CD4-positive, alpha-beta T cell treated with Interleukin-21 for 1 hour (primary cell): ENCODE results near the gene UXS1.

Experiments
- DNase-seq: peaks from one replicate; pipeline ENCODE4 v3.0.0-alpha.2; 2020

UXS1 gene

GRCh38 chr2:106187273-106187891, 6.7 kb downstream of the UXS1 start:
- DNase-seq, result no peak

DNA sequence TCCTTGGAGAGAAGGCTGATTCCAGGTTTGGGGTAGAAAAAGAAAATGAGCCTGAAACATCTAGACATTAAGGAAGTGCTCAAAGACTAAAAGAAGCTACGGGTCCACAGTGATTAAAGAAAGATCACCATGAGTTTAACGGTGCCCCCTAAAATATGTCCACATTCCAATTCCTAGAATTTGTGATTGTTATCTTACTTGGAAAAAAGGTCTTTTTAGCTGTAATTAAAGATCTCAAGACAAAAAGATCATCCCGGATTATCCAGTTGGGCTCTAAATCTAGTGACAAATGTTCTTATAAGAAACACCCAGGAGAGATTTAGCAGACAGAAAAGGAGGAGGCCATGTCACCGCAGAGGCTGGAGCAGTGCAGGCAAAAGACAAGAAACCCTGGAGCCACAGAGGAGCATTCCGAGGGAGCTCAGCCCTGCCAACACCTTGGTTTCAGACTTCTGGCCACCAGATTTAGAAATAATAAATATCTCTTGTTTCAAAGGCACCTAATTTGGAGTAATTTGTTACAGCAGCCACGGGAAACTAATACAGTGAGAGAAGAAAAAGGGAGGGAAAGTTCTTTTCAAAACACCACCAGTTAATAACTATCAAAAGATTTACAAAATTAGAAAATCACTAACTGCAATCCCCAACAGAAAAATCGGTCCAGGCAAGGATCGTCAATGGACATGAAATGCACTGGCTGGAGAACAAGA, 8.5 kb downstream of the UXS1 start:
- DNase-seq, result no peak

GRCh38 chr2:106184857-106185256, 9.2 kb downstream of the UXS1 start:
- DNase-seq, result no peak

DNA sequence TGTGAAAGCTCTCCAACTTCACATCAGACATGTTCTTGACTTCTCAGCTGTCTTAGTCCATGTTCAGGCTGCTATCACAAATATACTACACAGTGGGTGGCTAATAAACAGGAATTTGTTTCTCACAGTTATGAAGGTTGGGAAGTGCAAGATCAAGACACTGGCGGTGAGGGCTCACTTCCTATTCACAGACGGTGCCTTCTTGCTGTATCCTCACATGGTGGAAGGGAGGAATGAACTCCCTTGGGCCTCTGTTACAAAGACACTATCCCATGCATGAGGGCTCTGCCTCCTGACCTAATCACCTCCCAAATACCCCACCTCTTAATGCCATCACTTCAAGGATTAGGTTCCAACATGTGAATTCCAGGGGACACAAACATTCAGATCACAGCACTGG, 9.7 kb downstream of the UXS1 start:
- DNase-seq, result no peak

GRCh38 chr2:106183101-106183696, 10.9 kb downstream of the UXS1 start:
- no peak for DNase-seq

GRCh38 chr2:106181064-106181463, 13.0 kb downstream of the UXS1 start:
- no peak for DNase-seq

DNA sequence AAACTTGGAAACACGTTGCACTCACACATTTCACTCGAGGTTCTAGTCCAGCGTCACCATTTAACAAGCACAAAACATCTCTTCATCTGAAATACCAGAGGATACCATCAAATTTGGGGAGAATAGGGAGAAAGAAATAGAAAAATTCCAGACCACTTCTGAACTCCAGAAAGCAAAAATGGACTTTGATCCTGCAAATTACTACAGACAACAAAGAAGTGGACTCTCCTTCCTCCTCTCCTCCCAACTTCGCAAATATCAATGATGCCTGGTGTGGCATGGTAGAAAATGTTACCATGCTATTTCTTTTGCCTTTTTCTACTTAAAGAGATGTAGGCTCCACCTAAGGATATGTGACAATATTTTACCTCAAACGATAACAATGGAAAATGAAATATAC, 13.5 kb downstream of the UXS1 start:
- DNase-seq, result no peak

DNA sequence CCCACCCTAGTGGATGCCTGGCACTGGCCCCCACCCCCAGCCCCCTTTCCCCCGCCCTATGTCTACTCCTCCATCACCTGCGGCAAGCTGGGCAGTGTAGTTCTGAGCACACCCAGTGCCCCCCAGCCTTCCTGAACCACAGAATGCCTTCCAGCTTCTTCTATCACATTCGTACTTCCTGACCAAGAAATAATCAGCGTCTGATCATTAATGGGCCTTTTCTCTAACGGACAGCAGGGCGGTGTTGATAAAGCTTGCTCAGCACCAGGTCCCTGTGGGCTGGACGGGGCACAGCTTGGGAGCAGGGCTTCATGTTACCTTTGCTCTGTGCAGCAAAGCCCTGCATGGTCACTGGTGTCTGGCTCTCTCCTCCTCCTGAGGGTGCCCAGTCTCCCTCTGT, 15.4 kb downstream of the UXS1 start:
- no peak for DNase-seq

GRCh38 chr2:106177581-106177980, 16.5 kb downstream of the UXS1 start:
- DNase-seq, result no peak

- DNase-seq, result no peak
Measured at GRCh38 chr2:106176446-106177099, 17.5 kb downstream of the UXS1 start.

- DNase-seq, result no peak
Measured at GRCh38 chr2:106175086-106175850, 18.8 kb downstream of the UXS1 start.

DNA sequence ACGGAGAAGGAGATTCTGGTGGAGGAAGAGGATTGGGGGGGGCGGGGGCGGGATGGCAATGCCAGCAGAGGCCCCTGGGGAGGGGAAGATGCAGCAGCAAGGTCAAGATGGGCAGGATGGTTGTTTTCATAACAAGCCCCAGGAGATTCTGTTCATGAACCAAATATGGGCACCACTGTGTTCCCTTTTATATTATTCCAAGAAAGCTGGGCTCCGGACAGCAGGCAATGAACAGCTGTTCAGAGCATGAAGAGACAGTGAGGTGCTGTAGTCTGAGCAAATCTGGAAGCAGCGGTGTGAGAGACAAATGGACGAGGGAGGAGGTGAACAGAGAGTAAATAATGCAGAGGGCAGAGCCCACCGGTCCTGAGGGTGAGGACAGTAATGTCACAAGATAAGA, 20.0 kb downstream of the UXS1 start:
- DNase-seq, result no peak

- no peak for DNase-seq
Measured at GRCh38 chr2:106172649-106173048, 21.5 kb downstream of the UXS1 start.

- no peak for DNase-seq
Measured at GRCh38 chr2:106168657-106169056, 25.4 kb downstream of the UXS1 start.

GRCh38 chr2:106167067-106167466, 27.0 kb downstream of the UXS1 start:
- no peak for DNase-seq

DNA sequence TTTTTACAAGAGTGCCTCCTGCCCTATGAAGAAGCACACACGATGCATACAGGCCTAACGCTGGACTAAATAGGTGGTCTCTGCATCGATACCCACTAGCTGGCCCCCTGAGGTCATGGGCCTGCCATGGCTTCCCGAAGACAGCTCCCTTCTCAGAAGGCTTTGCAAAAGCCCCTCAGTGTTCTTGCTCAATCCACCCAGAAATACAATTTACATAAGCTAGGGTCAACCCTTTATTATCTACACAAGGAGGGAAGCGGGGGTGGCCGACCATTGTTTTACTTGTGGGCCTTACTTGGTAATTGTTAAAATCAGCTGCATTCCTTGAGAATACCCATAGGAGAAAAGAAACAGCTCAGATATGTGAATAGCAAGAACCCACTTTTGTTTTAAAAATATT, 28.5 kb downstream of the UXS1 start:
- DNase-seq, result no peak

DNA sequence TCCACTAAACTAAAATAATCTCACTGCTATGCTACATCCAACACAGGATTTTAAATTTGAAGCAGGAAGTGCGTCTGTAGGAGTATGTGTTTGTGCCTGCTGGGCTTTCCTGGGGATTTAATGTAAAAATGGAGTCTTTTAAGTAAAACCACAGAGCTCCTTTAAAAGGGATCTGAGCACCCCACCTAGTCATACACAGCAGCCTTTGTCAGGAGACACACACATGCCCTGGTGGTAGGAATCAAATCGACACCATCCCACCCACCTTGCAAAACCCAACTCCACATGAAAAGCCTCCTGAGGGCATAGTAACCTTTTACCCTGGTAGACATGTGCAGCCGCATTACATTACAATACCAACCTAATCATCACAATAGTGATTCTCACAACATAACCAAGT, 29.1 kb downstream of the UXS1 start:
- DNase-seq, result no peak

DNA sequence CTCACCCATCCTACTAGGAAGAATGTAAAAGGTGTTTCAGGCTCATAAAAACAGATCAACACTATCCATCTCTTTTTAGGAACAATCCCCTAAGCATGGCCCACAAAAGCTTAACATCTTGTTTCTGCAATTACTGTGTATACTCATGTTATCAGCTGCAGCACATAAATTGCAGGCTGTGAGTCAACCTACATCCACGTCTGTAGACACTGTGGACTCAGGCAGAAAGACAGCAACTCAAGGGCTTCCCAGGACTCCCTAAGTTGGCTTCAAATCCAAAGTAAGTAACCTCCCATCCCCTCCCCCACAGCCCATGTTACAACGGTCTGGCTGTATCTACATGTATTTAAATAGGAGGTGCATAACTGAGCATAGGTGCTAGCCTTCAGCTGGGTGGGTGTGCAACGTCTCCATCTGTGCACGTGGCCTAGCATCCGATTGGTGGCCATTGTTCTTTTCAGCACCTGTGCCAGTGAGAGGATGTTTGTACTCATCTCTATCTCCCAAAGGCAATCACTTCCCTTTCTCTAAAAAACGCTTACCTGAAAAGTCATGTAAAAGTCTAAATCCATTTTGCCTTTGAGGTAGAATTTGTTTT, 30.1 kb downstream of the UXS1 start:
- DNase-seq, result no peak

GRCh38 chr2:106161938-106162820, 31.9 kb downstream of the UXS1 start:
- no peak for DNase-seq

DNA sequence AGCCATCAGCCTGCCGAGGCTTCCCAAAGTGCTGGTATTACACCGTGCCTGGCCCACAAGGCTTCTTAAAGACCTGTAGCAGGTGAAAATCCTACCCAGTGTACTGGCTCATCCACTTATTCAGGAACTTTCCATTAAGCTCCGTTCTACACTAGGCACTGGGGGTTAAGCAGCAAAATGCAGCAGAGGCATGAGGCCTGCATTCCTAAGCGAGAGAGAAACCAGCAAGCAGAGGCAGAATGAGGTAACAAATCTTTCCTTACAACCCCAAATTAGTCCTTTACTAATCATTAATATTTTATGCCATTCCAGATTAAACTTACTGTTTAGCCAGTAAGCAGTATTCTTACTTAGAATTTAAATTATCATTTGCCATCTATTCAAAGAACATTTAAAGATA, 32.8 kb downstream of the UXS1 start:
- no peak for DNase-seq

DNA sequence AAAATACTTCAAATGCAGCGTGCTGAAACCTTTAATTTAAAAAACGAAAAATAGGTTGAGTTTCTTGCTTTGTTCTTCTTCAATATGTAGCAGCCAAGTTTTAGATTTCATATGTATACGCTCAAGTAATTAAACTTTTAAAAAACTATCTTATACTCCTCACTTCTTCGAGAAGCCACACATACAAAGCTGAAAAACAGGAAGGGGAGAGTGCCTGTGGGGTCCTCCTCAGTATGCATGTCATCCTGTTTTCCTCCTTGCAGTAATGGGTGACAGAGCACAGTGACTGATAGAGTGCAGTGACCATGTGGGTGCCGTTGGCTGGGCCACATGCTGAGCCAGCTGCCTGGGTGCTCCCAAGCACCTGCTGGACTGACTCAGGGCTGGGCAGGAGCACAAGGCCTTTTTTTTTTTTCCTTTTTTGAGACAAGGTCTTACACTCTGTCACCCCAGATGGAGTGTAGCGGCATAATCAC, 33.3 kb downstream of the UXS1 start:
- DNase-seq, result peak; percentile 53
